OCI-M2 (cell line): Measurements from ENCODE around the gene PSMG4.

Source experiments
- DNase-seq: peaks from one replicate; lab custom pipeline; 2025; ENCODE audit not compliant: unreplicated experiment; lab: John Stamatoyannopoulos, UW

The PSMG4 gene

GRCh38 chr6:3288711-3289663, 30.2 kb downstream of the PSMG4 start:
- no peak for DNase-seq

DNA sequence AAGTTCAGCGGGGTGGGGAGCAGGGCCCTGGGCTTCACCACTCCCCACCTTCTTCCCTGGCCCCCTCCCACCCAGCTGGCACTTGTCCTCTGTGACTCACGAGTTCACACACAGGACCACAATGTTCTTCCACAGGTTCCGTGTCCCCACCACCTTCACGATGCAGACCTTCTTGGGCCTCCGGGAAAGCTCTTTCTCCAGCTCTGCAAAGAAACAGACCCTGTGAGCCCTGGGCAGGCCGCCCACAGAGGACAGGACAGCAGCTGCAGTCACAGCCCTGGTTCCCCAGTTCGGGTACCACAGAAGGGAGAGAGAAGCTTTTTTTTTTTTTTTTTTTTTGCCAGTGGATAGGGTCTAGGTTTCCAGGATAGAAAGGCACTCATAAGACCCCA, 30.9 kb downstream of the PSMG4 start:
- no peak for DNase-seq

- DNase-seq = no peak
Observed at GRCh38 chr6:3290149-3290930, 31.6 kb downstream of the PSMG4 start.

- no peak for DNase-seq
Observed at GRCh38 chr6:3290931-3291211, 32.1 kb downstream of the PSMG4 start.

GRCh38 chr6:3291346-3291745, 32.6 kb downstream of the PSMG4 start:
- DNase-seq = no peak

GRCh38 chr6:3291987-3292386, 33.2 kb downstream of the PSMG4 start:
- peak; percentile 58 for DNase-seq

DNA sequence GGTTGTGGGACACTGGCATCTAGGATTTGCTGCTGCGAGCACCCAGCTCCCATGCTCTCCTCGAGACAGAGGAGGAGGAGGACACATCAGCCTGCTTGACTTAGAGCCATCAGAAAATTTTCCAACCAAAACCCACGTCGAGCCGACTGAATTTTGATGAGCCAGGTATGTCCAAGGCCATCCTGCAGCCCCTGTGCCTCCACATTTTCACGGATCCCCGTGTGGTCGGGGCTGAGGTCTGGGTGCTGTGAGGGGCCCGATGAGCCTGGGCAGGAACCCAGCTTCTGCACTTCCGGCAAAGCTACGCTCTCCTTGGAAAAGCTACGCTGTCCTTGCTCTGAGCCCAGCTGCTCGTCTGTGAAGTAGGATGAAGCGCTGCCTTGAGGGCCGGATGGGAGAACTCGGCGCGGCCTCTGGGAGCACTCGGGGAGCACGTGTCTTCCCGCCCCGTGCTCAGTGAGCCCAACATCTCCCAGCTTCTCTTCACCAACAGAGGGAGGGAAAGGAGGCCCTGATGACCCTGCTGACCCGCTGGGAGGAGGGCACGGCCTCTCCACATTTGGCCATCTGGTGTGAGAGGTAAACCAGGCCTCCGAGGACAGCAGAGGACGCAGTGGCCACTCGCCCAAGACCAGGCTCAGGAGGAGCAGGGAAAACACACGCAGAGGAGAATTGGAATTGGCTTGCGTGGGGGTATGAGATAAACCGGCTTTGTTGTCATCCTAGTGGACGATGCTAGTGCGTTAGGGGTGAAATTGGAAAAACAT, 33.9 kb downstream of the PSMG4 start:
- DNase-seq = no peak

GRCh38 chr6:3293271-3294155, 34.8 kb downstream of the PSMG4 start:
- no peak for DNase-seq

DNA sequence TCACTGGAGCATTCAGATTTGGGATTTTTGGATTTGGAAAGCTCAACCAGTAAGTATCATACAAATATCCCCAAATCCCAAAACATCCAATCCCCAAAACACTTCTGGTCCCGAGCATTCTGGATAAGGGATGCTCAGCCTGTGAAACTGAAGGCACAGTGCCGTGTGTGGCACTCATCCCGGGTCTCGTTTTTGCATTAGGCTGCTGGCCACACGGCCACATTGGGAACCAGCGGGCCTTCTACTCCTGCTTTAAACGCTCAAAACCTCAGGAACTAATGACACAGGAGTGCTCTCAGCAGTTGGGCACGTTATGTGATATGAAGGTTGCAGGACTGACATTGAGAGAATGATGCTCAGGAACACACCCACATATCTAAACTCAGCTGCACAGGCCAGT, 35.6 kb downstream of the PSMG4 start:
- DNase-seq = no peak

DNA sequence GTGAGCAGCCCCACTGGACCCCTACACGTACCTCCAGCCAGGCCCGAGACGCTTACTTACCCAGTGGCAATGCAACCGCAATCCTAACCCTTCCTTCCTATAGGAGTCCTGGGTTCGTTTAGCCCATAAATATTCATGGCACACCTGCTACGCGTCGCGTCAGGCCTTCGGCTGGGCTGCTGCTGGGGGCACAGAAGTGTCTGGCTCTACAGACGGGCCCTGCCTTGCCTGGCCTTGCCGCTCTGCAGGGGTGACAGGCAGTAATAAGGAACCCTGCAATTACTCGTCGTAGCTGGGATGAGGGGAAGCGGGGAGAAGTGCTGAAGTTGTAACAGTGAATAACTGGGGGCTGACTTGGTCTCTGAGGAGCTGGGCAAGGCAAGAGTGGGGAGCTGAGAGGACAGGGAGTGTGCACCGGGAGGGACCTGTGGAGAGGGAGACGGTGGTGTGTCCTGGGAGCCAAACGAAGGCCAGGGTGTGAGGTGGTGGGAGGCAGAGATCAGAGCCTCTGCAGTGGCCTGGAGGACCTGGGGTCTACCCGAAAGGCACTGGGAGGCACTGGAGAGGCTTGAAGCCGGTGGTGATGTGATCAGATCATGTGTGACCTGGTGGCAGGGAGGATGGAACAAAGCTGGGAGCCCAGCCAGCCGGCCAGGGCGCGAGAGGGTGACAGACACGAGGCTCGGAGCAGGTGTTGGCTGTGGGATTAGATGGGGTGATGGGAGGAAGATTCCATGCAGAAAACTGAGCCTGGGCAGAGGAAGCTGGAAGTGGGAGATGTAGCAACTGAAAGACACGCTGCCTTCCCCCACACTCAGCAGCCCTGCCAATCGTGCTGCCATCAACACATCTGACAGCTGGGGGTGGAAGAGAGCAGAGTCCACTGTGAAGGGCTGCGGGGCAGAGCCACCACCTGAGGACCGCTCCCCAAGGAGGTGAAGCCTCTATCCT, 36.4 kb downstream of the PSMG4 start:
- DNase-seq = no peak

DNA sequence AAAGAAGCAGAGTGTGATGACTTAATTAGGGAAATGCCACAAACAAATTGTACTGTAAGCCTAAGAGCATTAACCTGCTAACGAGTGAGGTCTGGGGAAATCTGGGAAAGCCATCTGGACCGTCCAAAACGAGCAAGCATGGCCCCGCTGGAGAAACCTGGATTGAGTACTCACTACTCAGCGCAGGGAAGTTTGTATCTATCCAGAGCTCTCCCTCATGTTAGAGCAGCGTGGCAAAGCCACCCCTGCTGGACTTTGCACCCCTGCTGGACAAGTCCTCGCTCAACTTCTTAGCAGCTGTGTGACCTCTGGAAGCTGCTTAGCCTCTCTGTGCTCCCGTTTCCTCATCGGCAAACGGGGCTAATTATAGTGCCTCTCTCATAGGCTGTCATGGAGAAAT, 37.3 kb downstream of the PSMG4 start:
- DNase-seq = no peak

DNA sequence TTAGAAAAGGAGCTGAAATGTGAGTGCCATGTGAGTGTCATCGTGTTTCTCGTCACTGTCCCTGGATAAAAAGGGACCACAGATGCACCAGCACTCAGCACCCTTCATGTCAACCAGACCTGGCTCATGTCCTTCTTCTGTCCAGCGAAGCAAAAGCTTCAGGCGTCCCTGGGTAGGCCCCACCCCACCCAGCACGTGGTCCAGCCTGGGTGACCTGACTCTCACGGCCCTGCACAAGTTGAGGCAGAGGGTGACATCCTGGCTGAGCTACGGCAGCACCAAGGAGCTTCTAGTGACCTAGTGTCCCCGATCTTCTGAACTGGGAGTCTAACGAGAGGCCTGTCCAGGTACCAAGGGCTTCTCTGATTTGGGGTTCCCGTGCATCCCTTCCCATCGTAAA, 37.8 kb downstream of the PSMG4 start:
- no peak for DNase-seq

- no peak for DNase-seq
Observed at GRCh38 chr6:3297006-3297405, 38.3 kb downstream of the PSMG4 start.

GRCh38 chr6:3297909-3298308, 39.2 kb downstream of the PSMG4 start:
- DNase-seq = no peak

- DNase-seq = no peak
Observed at GRCh38 chr6:3299221-3299620, 40.5 kb downstream of the PSMG4 start.

GRCh38 chr6:3301506-3301905, 42.8 kb downstream of the PSMG4 start:
- DNase-seq = no peak

DNA sequence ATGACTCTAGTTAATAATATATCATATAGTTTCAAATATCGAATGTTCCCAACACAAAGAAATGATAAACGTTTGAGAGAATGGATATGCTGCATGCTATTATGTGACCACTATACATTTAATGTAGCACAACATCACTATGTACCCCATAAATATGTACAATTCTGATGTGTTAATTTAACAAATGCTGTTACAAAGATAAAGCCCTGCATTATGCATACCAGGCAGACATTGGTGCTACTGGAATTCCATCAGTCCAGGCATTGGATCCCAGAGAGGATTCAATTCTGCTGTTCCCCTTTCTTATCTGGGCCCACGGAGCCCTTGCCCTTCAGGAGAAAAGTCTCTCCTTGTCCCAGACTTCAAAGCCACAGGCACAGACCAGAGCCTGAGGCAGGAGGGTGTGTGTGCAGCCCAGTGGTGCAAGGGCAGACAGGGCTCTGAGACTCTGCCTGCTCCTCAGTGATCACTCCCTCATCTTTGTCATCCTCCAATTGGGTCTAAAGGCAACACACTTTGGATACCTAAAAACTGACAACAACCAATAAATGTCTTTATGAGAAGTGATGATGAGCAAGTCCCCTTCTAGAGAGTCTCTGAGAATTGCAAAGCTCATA, 45.2 kb downstream of the PSMG4 start:
- no peak for DNase-seq

DNA sequence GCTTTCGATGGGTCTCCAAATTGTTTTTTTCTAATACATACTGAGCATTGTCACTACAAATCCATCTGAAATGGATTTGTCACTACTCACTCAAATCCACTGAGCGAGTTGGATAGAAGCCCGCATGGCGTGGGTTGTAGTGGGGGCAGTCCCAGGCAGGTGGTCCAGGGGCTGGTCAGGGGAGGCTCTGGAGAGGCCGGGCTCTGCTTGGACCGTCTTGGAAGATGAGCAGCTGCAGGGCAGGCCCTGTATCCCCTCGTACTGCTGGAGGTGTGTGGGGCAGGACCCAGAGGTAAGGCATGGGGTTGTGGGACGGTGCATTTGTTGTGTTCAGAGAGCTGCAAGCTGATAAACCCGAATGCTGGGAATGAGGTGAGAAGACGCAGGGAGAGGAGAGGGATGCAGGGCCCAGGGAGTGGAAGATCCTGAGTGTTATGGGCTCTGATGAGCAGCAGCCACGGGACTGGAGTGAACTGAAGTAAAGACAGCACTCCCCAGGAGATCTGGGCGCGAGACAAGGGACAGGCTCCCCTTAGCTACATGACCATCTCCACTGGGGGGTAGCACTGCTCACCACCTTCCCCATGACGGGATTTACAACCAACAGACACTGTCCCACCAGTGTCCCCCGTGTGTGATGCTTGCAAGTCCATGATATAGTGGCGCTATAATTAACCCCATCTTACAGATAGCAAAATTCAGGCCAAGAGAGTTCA, 45.9 kb downstream of the PSMG4 start:
- DNase-seq = no peak

DNA sequence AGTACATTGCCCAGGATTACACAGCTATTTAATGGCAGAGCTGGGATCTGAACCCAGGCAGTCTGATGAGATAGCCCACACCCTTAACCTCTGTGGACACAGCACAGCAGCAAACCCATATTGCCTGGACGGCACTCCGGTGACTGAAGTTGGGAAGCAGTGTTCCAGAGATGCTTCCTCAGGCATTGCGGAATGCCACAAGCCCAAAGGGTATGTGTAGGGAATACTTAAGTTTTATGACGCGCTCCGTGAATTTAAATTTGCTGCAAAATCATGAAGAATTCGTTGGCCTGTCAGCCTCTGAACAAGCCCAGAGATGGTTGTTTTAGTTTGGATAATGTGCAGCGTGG, 46.4 kb downstream of the PSMG4 start:
- no peak for DNase-seq
